ENCODE measurements around the gene TNFAIP2. TPM values are rescaled to one million over a fixed set of nuclear protein-coding genes. Genes with fewer than 3 reads are reported as not detected.

TNFAIP2 gene
- total and polyA plus RNA-seq, 2 donors (not counting 3 experiments of a cell fraction or from before 2014, with no cell fraction given) = 31.6 to 42.7 TPM

DNA sequence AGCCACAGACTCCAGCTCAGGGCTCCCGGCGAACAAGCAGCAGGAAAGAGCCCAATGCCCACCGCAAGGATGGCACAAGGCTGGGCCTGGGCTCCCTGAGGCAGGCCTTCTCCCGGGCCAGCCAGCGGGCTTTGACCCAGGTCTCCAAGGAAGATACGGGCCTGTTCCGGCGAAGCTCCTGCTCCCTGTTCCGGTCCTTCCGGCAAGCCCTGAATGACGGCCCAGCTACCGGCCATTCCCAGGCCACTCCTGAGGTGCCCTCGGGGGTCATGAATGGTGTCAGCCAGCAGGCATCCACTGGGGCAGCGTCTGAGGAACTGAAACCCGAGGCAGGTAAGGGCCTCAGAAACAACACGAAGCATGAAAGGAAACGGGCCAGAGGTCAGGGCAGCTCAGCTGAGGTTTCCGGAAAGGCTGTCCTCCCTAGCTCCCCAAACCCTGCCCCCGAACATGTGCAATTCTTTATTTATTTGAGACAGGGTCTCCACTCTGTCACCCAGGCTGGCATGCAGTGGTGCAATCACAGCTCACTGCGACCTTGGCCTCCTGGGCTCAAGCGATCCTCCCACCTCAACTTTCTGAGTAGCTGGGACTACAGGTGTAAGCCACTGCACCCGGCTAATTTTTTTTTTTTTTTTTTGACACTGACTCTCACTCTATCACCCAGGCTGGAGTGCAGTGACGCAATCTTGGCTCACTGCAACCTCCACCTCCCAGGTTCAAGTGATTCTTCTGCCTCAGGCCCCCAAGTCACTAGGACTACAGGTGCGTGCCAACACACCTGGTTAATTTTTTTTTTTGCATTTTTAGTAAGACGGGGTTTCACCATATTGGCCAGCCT, 22.8 kb upstream of the TNFAIP2 start:
- H3K9me3 ChIP-seq (replicated peaks; ENCODE audit: control insufficient read depth, insufficient read depth, low read length) = no peaks in the 10 kb centered on the region
- BruUV-seq (replicated peaks) = no TSS peak
- DNase-seq (ENCODE audit: low read depth, low spot score) (no peak), FAIRE-seq (no peak)
- H3K4me3 ChIP-seq (replicated peaks in 1 of 3; ENCODE audit: insufficient read depth in 1 of 3, low read depth in 1 of 3, low read length in 3 of 3) = no peak overlapping the region
- no peaks in the 10 kb centered on the region for H3K9me1 ChIP-seq (replicated peaks; ENCODE audit: control insufficient read depth, extremely low read depth, insufficient read depth, low read length)
- POLR2A ChIA-PET = interaction anchor here (0.5 kb wide), 1 partner anchor 18 kb away, joined by 6 read pairs; no protein-coding TSS in a partner anchor
- H3K4me2 ChIP-seq (ENCODE audit: insufficient read depth, low read length) = no peak overlapping the region
- H4K20me1 ChIP-seq (replicated peaks; ENCODE audit: control insufficient read depth, extremely low read depth, insufficient read depth, low read length) = no peaks in the 10 kb centered on the region
- no peak overlapping the region for H3K9ac ChIP-seq (replicated peaks; ENCODE audit: extremely low read depth, insufficient read depth, low read length)
- H2AFZ ChIP-seq (ENCODE audit: low read depth, low read length) = no peak overlapping the region
- intact Hi-C loops (cut with micrococcal nuclease) = loop anchor here (5.0 kb wide), 1 partner anchor 287 kb away; the partner anchor contains the start of gene MARK3
- no peaks in the 10 kb centered on the region for H3K4me1 ChIP-seq (ENCODE audit: control insufficient read depth, extremely low read depth, insufficient read depth, low read length)
- TF ChIP-seq, protein P1, sequence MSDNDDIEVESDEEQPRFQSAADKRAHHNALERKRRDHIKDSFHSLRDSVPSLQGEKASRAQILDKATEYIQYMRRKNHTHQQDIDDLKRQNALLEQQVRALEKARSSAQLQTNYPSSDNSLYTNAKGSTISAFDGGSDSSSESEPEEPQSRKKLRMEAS (IDR thresholded peaks at IDR 0.05; ENCODE audit: insufficient read depth, insufficient read length) = no peak
- no peak for TF ChIP-seq JUN (IDR thresholded peaks at IDR 0.05; ENCODE audit: borderline replicate concordance, insufficient read depth, insufficient read length, low read depth)
- TF ChIP-seq, protein P2, sequence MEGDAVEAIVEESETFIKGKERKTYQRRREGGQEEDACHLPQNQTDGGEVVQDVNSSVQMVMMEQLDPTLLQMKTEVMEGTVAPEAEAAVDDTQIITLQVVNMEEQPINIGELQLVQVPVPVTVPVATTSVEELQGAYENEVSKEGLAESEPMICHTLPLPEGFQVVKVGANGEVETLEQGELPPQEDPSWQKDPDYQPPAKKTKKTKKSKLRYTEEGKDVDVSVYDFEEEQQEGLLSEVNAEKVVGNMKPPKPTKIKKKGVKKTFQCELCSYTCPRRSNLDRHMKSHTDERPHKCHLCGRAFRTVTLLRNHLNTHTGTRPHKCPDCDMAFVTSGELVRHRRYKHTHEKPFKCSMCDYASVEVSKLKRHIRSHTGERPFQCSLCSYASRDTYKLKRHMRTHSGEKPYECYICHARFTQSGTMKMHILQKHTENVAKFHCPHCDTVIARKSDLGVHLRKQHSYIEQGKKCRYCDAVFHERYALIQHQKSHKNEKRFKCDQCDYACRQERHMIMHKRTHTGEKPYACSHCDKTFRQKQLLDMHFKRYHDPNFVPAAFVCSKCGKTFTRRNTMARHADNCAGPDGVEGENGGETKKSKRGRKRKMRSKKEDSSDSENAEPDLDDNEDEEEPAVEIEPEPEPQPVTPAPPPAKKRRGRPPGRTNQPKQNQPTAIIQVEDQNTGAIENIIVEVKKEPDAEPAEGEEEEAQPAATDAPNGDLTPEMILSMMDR (IDR thresholded peaks at IDR 0.05; ENCODE audit: extremely low read depth in 1 of 2, insufficient read depth in 1 of 2, low read depth in 1 of 2, low read length in 2 of 2) = no peak
- TF ChIP-seq FOS (IDR thresholded peaks at IDR 0.05; ENCODE audit: borderline replicate concordance, insufficient read depth, low read length) = no peak
- no peak for TF ChIP-seq GATA2 (IDR thresholded peaks at IDR 0.05; ENCODE audit: insufficient read depth, insufficient read length, low read depth, low read length)
- TF ChIP-seq POLR2AphosphoS5 (IDR thresholded peaks at IDR 0.05; ENCODE audit: insufficient read depth, low read depth, low read length) = no peak
- TF ChIP-seq POLR2A (IDR thresholded peaks at IDR 0.05; ENCODE audit: low read depth, low read length) = no peak
- no peak for TF ChIP-seq EZH2 (IDR thresholded peaks at IDR 0.05; ENCODE audit: borderline replicate concordance, low read depth, low read length, severe bottlenecking)
- no peak for TF ChIP-seq MYC (IDR thresholded peaks at IDR 0.05; ENCODE audit: low read depth, low read length)
- H3K79me2 ChIP-seq (ENCODE audit: control insufficient read depth, insufficient read depth, low read length) = no peaks in the 10 kb centered on the region
- no peaks in the 10 kb centered on the region for H3K36me3 ChIP-seq (ENCODE audit: control insufficient read depth in 2 of 2, extremely low read depth in 1 of 2, insufficient read depth in 2 of 2, low read length in 2 of 2)
- CTCF ChIA-PET = interaction anchor here (1.2 to 7.9 kb wide), 3 partner anchors 21 to 191 kb away, joined by 4 to 257 read pairs (median 219); no protein-coding TSS in a partner anchor
- peaks cover 28 to 29% of the 10 kb centered on the region in 2 experiments for H3K27me3 ChIP-seq (ENCODE audit: control insufficient read depth in 2 of 2, insufficient read depth in 2 of 2, low read length in 2 of 2)
- H3K27ac ChIP-seq (ENCODE audit: insufficient read depth, low read depth, low read length) = no peak overlapping the region
- dilution Hi-C loops (cut with MboI; ENCODE audit: extremely low pct_ligation_motif_present, low sequenced_read_pairs) = no loop called here
